Mammary epithelial cell (primary cell): ENCODE measurements around the gene UBE2C.

ENCODE experiments used
- CTCF ChIP-seq, 2 donors: IDR thresholded peaks in 1 of 2; conservative IDR thresholded peaks in 1 of 2; 2 replicates each; pipeline ENCODE4 v1.5.1; 2011 to 2012; ENCODE audit warnings: inconsistent platforms in 2 of 2, low read length in 2 of 2, mild to moderate bottlenecking in 2 of 2, control low read depth in 1 of 2, low read depth in 1 of 2; ENCODE audit not compliant: insufficient read depth in 1 of 2; ENCODE audit errors: extremely low read depth in 1 of 2
- EZH2 ChIP-seq: IDR thresholded peaks from 2 replicates; pipeline ENCODE4 v1.6.1; 2012; ENCODE audit warnings: low read length, inconsistent platforms, borderline replicate concordance

DNA sequence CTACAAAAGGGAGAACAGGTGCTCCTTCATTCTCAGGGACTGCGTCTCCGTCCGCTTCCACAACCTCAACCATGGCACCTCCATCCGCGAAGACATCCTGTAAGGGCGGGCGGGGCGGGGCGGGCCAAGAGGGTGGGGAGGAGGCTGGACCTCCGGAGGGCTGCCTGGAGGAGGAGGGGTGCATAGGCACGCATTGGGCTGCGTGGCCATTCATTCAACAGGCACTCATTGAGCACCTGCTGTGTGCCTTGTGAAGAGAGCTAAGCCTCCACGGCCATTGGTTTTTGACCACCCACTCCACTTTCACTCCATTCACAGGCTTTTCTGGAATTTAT is 45.4 kb downstream of the UBE2C start:
- TF ChIP-seq CTCF (conservative IDR thresholded peaks at IDR 0.05 in 1 of 2, IDR thresholded peaks at IDR 0.05 in 1 of 2; ENCODE audit: extremely low read depth in 1 of 2, insufficient read depth in 1 of 2, low read depth in 1 of 2, low read length in 2 of 2): no peak
- TF ChIP-seq EZH2: no peak
